GM13977 (cell line): Measurements from ENCODE around the gene SNTB2.
A peak's percentile ranks its signal among the peaks of the same experiment; 100 is the strongest.
"Not testable (repeated sequence)": the region's sequence is repeated elsewhere in the genome, so short reads cannot be mapped to it uniquely, and the experiment has no call there.

Experiments
- DNase-seq: peaks from one replicate; pipeline ENCODE4 v3.0.0; 2012; ENCODE audit warnings: low spot score
- in situ Hi-C: fragments of 300-500 bp; cut with MboI; formaldehyde crosslinking; loops from one replicate; pipeline ENCODE4 v1.12.0; 2022; ENCODE audit warnings: low sequenced_read_pairs, low pct_unique_long_range_greater_than_20kb, mixed read lengths, inconsistent platforms; ENCODE audit not compliant: unreplicated experiment
- TF ChIP-seq, protein P1 (sequence below): IDR thresholded peaks from 2 replicates; pipeline ENCODE4 v1.5.1; 2012; ENCODE audit warnings: mild to moderate bottlenecking, control low read depth; ENCODE audit not compliant: insufficient read depth; ENCODE audit errors: extremely low read depth, missing control alignments

Gene SNTB2

DNA sequence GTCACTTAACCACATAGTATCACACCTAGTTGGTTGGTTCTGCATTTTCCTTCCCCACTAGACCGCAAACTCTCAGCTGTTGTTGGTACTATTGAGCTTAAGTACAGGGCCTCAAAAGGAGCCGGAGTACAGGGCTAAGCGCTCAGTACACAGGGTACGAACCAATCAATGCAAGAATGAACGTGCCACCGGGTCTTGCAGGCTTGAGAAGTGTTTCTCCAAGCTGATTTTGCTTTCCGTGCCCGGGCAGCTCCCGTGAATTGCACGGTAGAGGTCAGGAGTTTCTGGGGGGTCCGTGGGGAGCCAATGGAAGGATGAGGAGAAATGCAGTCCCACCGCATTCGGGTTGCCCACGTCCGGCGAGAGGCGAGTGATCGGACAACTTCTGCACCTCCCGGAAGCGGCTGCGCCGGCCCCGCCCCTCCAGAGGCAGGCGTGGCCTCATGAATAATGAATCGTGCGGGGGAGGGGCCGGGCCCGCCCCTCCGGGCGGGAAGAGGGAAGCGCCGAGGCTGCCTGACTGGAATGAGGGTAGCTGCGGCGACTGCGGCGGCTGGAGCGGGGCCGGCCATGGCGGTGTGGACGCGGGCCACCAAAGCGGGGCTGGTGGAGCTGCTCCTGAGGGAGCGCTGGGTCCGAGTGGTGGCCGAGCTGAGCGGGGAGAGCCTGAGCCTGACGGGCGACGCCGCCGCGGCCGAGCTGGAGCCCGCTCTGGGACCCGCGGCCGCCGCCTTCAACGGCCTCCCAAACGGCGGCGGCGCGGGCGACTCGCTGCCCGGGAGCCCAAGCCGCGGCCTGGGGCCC, at the start of gene SNTB2:
Gene SNTB2 (plus strand): TSS at position 523 of the 804 bp plus-strand sequence. CDS start 3 bp downstream, at position 526.
- DNase-seq, result peak; percentile 92
- TF ChIP-seq, protein P1, sequence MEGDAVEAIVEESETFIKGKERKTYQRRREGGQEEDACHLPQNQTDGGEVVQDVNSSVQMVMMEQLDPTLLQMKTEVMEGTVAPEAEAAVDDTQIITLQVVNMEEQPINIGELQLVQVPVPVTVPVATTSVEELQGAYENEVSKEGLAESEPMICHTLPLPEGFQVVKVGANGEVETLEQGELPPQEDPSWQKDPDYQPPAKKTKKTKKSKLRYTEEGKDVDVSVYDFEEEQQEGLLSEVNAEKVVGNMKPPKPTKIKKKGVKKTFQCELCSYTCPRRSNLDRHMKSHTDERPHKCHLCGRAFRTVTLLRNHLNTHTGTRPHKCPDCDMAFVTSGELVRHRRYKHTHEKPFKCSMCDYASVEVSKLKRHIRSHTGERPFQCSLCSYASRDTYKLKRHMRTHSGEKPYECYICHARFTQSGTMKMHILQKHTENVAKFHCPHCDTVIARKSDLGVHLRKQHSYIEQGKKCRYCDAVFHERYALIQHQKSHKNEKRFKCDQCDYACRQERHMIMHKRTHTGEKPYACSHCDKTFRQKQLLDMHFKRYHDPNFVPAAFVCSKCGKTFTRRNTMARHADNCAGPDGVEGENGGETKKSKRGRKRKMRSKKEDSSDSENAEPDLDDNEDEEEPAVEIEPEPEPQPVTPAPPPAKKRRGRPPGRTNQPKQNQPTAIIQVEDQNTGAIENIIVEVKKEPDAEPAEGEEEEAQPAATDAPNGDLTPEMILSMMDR, result no peak
- in situ Hi-C loops, result no loop called here

DNA sequence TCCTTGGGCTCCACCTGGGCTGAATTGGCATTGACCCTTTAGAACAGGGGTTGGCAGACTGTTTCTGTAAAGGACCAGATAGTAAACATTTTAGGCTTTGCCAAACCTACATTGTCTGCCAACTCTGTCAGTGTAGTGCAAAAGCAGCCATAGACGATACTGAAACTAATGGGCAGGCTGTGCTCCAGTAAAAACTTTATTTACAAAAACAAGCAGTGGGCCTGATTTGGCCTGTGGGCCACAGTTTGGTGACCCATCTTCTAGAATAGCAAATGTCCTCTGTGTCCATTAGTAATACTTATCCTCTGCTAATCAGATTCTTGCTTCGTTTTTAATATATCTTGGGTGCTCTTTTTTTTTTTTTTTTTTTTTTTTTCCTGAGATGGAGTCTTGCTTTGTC, 48.4 kb upstream of the SNTB2 start:
- TF ChIP-seq, protein P1, result no peak
- in situ Hi-C loops, result loop anchor here (25.0 kb wide), 1 partner anchor 601 kb away; the partner anchor contains the start of gene ZFP90
- no peak for DNase-seq

DNA sequence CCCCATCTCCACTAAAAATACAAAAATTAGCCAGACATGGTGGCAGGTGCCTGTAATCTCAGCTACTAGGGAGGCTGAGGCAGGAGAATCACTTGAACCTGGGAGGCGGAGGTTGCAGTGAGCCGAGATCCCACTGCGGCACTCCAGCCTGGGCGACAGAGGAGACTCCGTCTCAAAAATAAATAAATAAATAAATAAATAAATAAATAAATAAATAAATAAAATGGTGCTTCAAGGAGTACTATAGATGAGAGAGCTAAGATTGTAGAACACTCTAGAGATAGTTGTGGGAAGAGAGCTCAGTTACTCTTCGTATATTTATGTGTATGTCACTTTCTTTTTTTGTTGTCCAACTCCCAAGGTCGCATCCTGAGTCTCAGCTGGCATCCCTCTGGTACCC, 47.5 kb upstream of the SNTB2 start:
- DNase-seq, result not testable (repeated sequence)
- in situ Hi-C loops, result loop anchor here (25.0 kb wide), 1 partner anchor 602 kb away; the partner anchor contains the start of gene ZFP90

DNA sequence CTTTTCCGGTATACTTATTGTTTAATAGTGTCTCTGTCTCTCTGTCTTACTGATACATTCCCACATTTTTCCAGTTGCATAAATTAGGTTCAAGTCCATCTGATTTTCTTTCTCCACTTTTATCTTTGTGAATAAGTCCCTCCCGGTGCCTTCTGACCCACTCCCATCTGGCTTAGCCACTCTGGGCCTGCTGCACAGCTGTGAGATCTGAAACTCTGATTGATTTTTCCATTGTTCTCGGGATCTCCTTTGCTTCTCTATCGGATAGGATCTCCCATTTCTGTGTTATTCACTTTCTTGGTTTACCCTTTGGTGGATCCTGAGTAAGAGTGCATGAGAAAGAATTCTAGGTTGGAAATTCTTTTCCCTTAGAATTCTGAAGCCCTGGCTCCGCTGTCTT, 46.0 kb upstream of the SNTB2 start:
- no peak for DNase-seq
- in situ Hi-C loops, result loop anchor here (25.0 kb wide), 1 partner anchor 604 kb away; the partner anchor contains the start of gene ZFP90
- TF ChIP-seq, protein P1, result no peak

DNA sequence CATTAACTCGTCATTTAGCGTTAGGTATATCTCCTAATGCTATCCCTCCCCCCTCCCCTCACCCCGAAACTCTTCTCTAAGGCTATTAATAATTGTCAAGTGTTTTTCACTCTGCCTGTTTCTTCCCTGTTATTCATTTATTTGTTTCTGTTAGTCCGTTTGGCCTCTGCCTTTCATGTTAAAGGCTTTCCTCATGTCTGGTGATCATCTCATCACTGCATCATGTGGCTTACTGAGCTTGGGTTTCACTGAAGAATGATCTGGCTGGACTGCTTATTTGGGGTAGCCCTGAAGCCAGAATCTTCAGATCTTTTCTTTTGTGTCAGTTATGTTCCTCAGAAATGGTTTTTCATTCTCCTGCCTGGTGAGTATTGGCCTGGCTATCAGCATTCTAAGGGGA, 45.0 kb upstream of the SNTB2 start:
- TF ChIP-seq, protein P1, result no peak
- in situ Hi-C loops, result loop anchor here (25.0 kb wide), 1 partner anchor 605 kb away; the partner anchor contains the start of gene ZFP90
- DNase-seq, result no peak

DNA sequence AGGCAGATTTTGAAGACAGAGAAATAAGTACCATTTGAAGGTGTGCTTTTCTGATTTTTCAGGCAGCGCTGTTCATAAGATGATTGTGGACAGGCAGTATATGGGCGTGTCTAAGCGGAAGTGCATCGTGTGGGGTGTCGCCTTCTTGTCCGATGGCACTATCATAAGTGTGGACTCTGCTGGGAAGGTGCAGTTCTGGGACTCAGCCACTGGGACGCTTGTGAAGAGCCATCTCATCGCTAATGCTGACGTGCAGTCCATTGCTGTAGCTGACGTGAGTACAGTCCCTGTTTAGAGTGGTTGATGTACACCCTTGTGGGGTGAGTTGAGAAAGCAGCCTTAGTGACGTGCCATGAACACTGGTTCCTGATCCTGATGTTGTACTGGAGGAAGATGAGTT, 43.8 kb upstream of the SNTB2 start:
- TF ChIP-seq, protein P1, result no peak
- DNase-seq, result no peak
- in situ Hi-C loops, result loop anchor here (25.0 kb wide), 1 partner anchor 606 kb away; the partner anchor contains the start of gene ZFP90

DNA sequence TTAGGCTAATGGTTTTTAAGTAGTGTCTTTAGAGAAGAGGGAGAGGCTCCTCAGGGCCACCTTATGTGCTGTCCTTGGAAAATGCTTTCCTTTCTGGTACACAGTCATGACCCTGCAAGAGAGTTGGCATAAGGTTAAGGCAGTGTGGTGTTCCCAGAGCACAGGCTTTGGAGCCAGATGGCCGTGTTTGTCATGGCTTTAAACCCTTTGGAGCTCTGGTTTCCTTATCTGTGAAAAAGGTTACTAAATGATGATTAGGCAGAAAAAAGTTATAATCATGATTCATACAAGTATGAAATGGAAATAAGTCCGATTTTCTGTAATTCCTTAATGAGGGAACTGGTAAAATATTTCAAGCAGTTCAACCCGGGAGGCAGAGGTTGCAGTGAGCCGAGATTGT, 41.3 kb upstream of the SNTB2 start:
- TF ChIP-seq, protein P1, result no peak
- no peak for DNase-seq
- in situ Hi-C loops, result loop anchor here (25.0 kb wide), 1 partner anchor 608 kb away; the partner anchor contains the start of gene ZFP90

DNA sequence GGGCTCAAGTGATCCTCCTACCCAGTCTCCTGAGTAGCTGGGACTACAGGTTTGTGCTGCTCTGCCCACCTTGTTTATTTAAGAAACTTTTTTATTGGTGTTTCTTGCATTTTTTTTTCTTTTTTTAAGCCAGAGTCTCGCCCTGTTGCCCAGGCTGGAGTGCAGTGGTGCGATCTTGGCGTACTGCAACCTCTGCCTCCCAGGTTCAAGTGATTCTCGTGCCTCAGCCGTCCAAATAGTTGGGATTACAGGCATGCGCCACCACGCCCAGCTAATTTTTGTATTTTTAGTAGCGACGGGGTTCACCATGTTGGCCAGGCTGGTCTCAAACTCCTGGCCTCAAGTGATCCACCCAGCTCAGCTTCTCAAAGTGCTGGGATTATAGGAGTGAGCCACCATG, 37.3 kb upstream of the SNTB2 start:
- not testable (repeated sequence) for DNase-seq
- in situ Hi-C loops, result loop anchor here (10.0 to 25.0 kb wide), 2 partner anchors 135 to 612 kb away; partner anchors contain the start of gene ZFP90
